WI38 (cell line): ENCODE data around the gene AACS.

Experiments
- H3K4me3 ChIP-seq: 2 replicates; pipeline ENCODE4 v1.5.1; 2011; ENCODE audit warnings: low read depth, mild to moderate bottlenecking, control low read depth, low read length
- CTCF ChIP-seq: IDR thresholded peaks from 2 replicates; pipeline ENCODE4 v1.5.1; 2012; ENCODE audit warnings: low read depth, mild to moderate bottlenecking, control low read depth, low read length

The AACS gene

GRCh38 chr12:125143491-125143890 lies 78.3 kb downstream of the AACS start:
- no peak overlapping the region for H3K4me3 ChIP-seq
- TF ChIP-seq CTCF: no peak

- no peak for TF ChIP-seq CTCF
These were observed 80.0 kb downstream of the AACS start for GRCh38 chr12:125145196-125145595.

GRCh38 chr12:125148316-125148715 lies 83.1 kb downstream of the AACS start:
- no peak for TF ChIP-seq CTCF
- H3K4me3 ChIP-seq: no peak overlapping the region

More at GRCh38 chr12:125145196-125145595, 80.0 kb downstream of the AACS start:
- no peak overlapping the region for H3K4me3 ChIP-seq

GRCh38 chr12:125149160-125150108 lies 84.2 kb downstream of the AACS start:
- TF ChIP-seq CTCF: no peak
- no peak overlapping the region for H3K4me3 ChIP-seq

- no peak overlapping the region for H3K4me3 ChIP-seq
- TF ChIP-seq CTCF: no peak
These were observed 86.0 kb downstream of the AACS start for GRCh38 chr12:125151284-125151683.

- no peak for TF ChIP-seq CTCF
- no peak overlapping the region for H3K4me3 ChIP-seq
These were observed 87.2 kb downstream of the AACS start for GRCh38 chr12:125152463-125152862.

GRCh38 chr12:125155366-125155765 lies 90.1 kb downstream of the AACS start:
- H3K4me3 ChIP-seq: no peak overlapping the region
- no peak for TF ChIP-seq CTCF
